A673 (cell line): ENCODE results near the gene BARHL2. TPM values are rescaled to one million over a fixed set of nuclear protein-coding genes. Genes with fewer than 3 reads are reported as not detected.

Source experiments
- BruUV-seq: library from RNA; stranded (reverse); fragments of 400-500 nt; replicated peaks from 2 replicates; lab custom pipeline; 2021; lab: Mats Ljungman, UMichigan
- CTCF ChIA-PET: fragments of 300-600 bp; sonication (Branson Sonifier 250); formaldehyde crosslinking; loops from one replicate; lab custom pipeline; 2022; ENCODE audit warnings: antibody characterized with exemption; lab: Charles Lee
- POLR2A ChIA-PET: fragments of 300-600 bp; sonication (Branson Sonifier 250); formaldehyde crosslinking; loops from one replicate; lab custom pipeline; 2022; ENCODE audit warnings: antibody characterized with exemption; ENCODE audit not compliant: low non-redundant PET; lab: Charles Lee
- DNase-seq: peaks from one replicate; pipeline ENCODE4 v3.0.0-alpha.2; 2015; ENCODE audit warnings: low spot score
- H3K27ac ChIP-seq: fragments of 200-600 bp; sonication (generic); 2 replicates; pipeline ENCODE4 v1.5.1; 2016; ENCODE audit warnings: mixed run types, low read depth, mild to moderate bottlenecking, mixed read lengths, antibody characterized with exemption, low read length; ENCODE audit not compliant: poor library complexity, severe bottlenecking
- H3K27me3 ChIP-seq: fragments of 200-600 bp; sonication (generic); replicated peaks from 2 replicates; pipeline ENCODE4 v1.6.1; 2017; ENCODE audit warnings: mixed run types, low read depth, mild to moderate bottlenecking, mixed read lengths, antibody characterized with exemption, low read length; ENCODE audit not compliant: insufficient read depth, poor library complexity
- H3K36me3 ChIP-seq: fragments of 200-600 bp; sonication (generic); 2 replicates; pipeline ENCODE4 v1.6.1; 2016; ENCODE audit warnings: mixed run types, mild to moderate bottlenecking, mixed read lengths, antibody characterized with exemption, low read length; ENCODE audit not compliant: insufficient read depth, poor library complexity, severe bottlenecking
- H3K4me1 ChIP-seq: fragments of 200-600 bp; sonication (generic); 2 replicates; pipeline ENCODE4 v1.6.1; 2017; ENCODE audit warnings: mixed run types, mild to moderate bottlenecking, mixed read lengths, antibody characterized with exemption, low read length; ENCODE audit not compliant: insufficient read depth, poor library complexity, severe bottlenecking
- H3K4me3 ChIP-seq: fragments of 200-600 bp; sonication (generic); 2 replicates; pipeline ENCODE4 v1.5.1; 2016; ENCODE audit warnings: low read depth, mixed run types, mild to moderate bottlenecking, mixed read lengths, low read length; ENCODE audit not compliant: poor library complexity, severe bottlenecking
- H3K9me3 ChIP-seq: fragments of 200-600 bp; sonication (generic); 2 replicates; pipeline ENCODE4 v1.6.1; 2016; ENCODE audit warnings: mixed run types, low read depth, mild to moderate bottlenecking, mixed read lengths, antibody characterized with exemption, low read length; ENCODE audit not compliant: poor library complexity, severe bottlenecking
- EZH2 ChIP-seq: fragments of 200-600 bp; sonication (generic); IDR thresholded peaks from 2 replicates; pipeline ENCODE4 v1.6.1; 2017; ENCODE audit warnings: borderline replicate concordance, low read depth, mild to moderate bottlenecking, mixed read lengths, antibody characterized with exemption, low read length; ENCODE audit not compliant: poor library complexity, severe bottlenecking
- intact Hi-C: fragments of 100-400 bp; cut with micrococcal nuclease; formaldehyde crosslinking; loops from one replicate; pipeline ENCODE4 v1.10.0; 2022; ENCODE audit not compliant: unreplicated experiment
- total RNA-seq: library from RNA; stranded (reverse); gene quantifications from 2 replicates; pipeline ENCODE4 v1.2.3, GENCODE V29; 2021
- TF ChIP-seq, protein P1 (sequence below): fragments of 300-800, 200-600 bp; sonication (generic); conservative IDR thresholded peaks from 2 replicates; pipeline ENCODE4 v1.5.1; 2017; ENCODE audit warnings: low read depth, mild to moderate bottlenecking, antibody characterized with exemption, low read length, moderate library complexity, mixed read lengths

Gene BARHL2
- total RNA-seq, 1 experiment from 2014 or later, result 120 TPM

- no peak for TF ChIP-seq EZH2
- TF ChIP-seq, protein P1, sequence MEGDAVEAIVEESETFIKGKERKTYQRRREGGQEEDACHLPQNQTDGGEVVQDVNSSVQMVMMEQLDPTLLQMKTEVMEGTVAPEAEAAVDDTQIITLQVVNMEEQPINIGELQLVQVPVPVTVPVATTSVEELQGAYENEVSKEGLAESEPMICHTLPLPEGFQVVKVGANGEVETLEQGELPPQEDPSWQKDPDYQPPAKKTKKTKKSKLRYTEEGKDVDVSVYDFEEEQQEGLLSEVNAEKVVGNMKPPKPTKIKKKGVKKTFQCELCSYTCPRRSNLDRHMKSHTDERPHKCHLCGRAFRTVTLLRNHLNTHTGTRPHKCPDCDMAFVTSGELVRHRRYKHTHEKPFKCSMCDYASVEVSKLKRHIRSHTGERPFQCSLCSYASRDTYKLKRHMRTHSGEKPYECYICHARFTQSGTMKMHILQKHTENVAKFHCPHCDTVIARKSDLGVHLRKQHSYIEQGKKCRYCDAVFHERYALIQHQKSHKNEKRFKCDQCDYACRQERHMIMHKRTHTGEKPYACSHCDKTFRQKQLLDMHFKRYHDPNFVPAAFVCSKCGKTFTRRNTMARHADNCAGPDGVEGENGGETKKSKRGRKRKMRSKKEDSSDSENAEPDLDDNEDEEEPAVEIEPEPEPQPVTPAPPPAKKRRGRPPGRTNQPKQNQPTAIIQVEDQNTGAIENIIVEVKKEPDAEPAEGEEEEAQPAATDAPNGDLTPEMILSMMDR, result no peak
- peaks cover 12% of the 10 kb centered on the region for H3K4me1 ChIP-seq
- no TSS peak for BruUV-seq
- intact Hi-C loops, result no loop called here
- H3K27me3 ChIP-seq, result no peaks in the 10 kb centered on the region
- H3K9me3 ChIP-seq, result no peaks in the 10 kb centered on the region
- peak overlapping the region; percentile 91 for H3K27ac ChIP-seq
- peak; percentile 75 for DNase-seq
- ChIA-PET POLR2A (no interaction called here), CTCF (no interaction called here)
- H3K36me3 ChIP-seq, result peaks cover 41% of the 10 kb centered on the region
- H3K4me3 ChIP-seq, result peak overlapping the region; percentile 75
Measured at GRCh38 chr1:90717356-90717664, 208 bp upstream of the BARHL2 start.

DNA sequence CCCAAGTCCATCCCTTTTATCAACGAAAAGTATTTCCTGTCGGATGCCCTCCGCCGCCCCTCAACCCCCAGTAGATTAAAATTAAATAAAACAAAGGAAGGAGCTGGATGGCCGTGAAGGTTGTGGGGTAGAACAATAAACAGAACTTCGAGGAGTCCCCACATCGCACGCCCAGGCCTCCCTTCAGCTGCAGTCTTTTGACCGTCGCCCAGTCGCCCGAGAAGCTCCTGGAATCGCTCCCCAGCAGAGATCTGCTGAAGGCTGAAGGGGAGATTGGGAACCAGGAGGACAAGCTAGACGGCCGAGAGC, 905 bp downstream of the BARHL2 start:
- BruUV-seq, result no TSS peak
- POLR2A ChIA-PET, result interaction anchor here (0.6 kb wide), 1 partner anchor 172 kb away, joined by 3 read pairs; no protein-coding TSS in a partner anchor
- Histone ChIP-seq H3K27ac (peak overlapping the region; percentile 91), H3K27me3 (no peaks in the 10 kb centered on the region), H3K9me3 (no peaks in the 10 kb centered on the region), H3K4me3 (peak overlapping the region; percentile 75), H3K36me3 (peaks cover 52% of the 10 kb centered on the region), H3K4me1 (peaks cover 15% of the 10 kb centered on the region)
- TF ChIP-seq, protein P1, result no peak
- TF ChIP-seq EZH2, result no peak
- CTCF ChIA-PET, result interaction anchor here (1.2 kb wide), 1 partner anchor 100 kb away, joined by 3 read pairs; no protein-coding TSS in a partner anchor
- no peak for DNase-seq
- intact Hi-C loops, result no loop called here

GRCh38 chr1:90715309-90715708, 1.8 kb downstream of the BARHL2 start:
- CTCF ChIA-PET, result interaction anchor here (0.6 kb wide), 1 partner anchor 157 kb away, joined by 3 read pairs; no protein-coding TSS in a partner anchor
- Histone ChIP-seq H3K27ac (peak overlapping the region; percentile 91), H3K4me1 (peaks cover 15% of the 10 kb centered on the region), H3K36me3 (peaks cover 61% of the 10 kb centered on the region), H3K27me3 (no peaks in the 10 kb centered on the region), H3K4me3 (peak overlapping the region; percentile 75), H3K9me3 (no peaks in the 10 kb centered on the region)
- POLR2A ChIA-PET, result interaction anchor here (0.6 to 0.7 kb wide), 2 partner anchors 601 to 679 kb away, joined by 3 to 12 read pairs; no protein-coding TSS in a partner anchor
- TF ChIP-seq, protein P1, result no peak
- intact Hi-C loops, result no loop called here
- no peak for DNase-seq
- BruUV-seq, result no TSS peak
